Astrocyte of the cerebellum (primary cell): ENCODE data around the gene KRTDAP.

ENCODE experiments used
- DNase-seq: peaks from one replicate; pipeline ENCODE4 v3.0.0-alpha.2; 2011; ENCODE audit warnings: low read depth
- H3K4me3 ChIP-seq: 2 replicates; pipeline ENCODE4 v1.5.1; 2011; ENCODE audit warnings: mild to moderate bottlenecking, low read depth, low read length, moderate library complexity
- in situ Hi-C: cut with HindIII; loops from 2 replicates; pipeline ENCODE4 v1.10.0; 2017; ENCODE audit warnings: low sequenced_read_pairs
- TF ChIP-seq, protein P1 (sequence below): IDR thresholded peaks from 2 replicates; pipeline ENCODE4 v1.5.1; 2012; ENCODE audit warnings: low read length, low read depth, moderate library complexity, mild to moderate bottlenecking; ENCODE audit errors: missing control alignments

Gene KRTDAP

DNA sequence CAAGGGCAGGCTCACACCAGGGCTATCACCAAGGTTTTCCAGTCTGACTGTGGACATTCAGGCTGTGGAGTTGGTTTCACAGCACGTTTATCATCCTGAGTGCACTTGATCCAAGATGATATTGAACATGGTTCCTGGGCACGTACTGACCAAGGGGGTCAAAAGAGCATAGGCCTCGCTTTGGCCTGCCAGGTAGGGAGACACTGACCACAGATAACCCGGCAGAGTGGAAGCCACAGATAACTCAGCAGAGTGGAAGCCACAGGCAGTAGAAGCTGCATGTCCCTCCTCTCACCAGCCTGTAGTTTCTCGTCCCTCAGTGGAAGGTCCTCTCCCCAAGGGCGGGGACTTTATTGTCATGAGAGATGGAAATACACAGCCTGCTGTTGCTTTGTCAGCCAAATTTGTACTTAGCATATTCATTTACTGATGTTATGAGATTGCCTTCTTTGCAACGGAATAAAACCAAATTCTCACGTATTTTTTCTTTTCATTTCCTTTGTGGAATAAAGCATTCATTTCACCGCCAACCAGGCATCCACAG is 8.8 kb upstream of the KRTDAP start:
- TF ChIP-seq, protein P1, sequence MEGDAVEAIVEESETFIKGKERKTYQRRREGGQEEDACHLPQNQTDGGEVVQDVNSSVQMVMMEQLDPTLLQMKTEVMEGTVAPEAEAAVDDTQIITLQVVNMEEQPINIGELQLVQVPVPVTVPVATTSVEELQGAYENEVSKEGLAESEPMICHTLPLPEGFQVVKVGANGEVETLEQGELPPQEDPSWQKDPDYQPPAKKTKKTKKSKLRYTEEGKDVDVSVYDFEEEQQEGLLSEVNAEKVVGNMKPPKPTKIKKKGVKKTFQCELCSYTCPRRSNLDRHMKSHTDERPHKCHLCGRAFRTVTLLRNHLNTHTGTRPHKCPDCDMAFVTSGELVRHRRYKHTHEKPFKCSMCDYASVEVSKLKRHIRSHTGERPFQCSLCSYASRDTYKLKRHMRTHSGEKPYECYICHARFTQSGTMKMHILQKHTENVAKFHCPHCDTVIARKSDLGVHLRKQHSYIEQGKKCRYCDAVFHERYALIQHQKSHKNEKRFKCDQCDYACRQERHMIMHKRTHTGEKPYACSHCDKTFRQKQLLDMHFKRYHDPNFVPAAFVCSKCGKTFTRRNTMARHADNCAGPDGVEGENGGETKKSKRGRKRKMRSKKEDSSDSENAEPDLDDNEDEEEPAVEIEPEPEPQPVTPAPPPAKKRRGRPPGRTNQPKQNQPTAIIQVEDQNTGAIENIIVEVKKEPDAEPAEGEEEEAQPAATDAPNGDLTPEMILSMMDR = no peak
- in situ Hi-C loops = no loop called here
- no peak for DNase-seq
- no peak overlapping the region for H3K4me3 ChIP-seq

- in situ Hi-C loops = no loop called here
- DNase-seq = no peak
- TF ChIP-seq, protein P1 = no peak
- H3K4me3 ChIP-seq = no peak overlapping the region
Measured at GRCh38 chr19:35498220-35498619, 8.0 kb upstream of the KRTDAP start.

- no peak overlapping the region for H3K4me3 ChIP-seq
- in situ Hi-C loops = no loop called here
- TF ChIP-seq, protein P1 = no peak
- no peak for DNase-seq
Measured at GRCh38 chr19:35497406-35497805, 7.1 kb upstream of the KRTDAP start.

DNA sequence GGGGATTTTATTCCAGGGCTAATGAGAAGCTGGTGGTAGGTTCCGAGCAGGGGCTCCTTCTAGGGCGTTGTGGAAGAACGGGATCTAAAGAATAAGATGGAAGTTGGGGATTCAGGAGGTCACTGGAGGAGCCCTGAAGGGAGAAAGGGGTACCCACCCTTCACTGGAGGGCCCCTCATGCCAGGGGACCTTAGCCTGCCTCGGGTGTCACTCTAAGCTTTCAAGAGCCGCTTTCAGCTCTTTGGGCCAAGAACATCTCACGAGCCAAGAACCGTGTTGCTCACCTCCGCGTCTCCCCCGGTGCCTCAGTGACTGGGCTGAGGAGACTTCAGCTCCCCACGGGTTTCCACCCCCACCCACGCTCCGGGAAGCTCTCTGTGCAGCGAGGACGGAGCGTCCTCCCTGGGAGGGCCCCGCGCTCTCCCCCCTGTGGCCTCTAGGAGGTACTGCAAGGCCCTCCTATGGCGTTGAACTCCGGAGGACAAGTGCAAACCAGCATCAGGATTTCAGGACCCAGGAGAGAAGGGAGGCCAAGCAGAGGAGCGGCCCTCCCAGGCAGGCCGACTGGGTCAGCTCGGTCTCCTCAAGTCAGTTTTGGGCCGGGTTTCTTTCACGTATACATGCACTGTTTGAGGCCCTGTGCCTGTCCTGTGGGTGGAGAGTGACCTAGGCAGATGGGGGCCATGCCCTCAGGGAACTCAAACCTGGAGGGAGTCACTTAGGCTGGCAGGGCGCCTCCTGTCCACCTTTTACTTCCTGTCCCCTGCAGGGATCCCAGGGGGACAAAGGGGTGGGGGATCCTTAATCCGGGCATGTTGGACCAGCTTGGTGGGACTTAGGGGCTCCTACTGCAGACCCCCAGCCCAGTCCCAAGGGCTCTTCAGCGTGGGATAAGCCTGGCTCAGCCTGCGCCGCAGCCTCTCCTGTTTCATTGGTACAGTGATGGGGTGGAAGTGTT is 5.1 kb upstream of the KRTDAP start:
- no peak for DNase-seq
- in situ Hi-C loops = no loop called here
- TF ChIP-seq, protein P1 = peak; percentile 97
- no peak overlapping the region for H3K4me3 ChIP-seq

GRCh38 chr19:35493971-35494370 is 3.7 kb upstream of the KRTDAP start:
- no peak overlapping the region for H3K4me3 ChIP-seq

DNA sequence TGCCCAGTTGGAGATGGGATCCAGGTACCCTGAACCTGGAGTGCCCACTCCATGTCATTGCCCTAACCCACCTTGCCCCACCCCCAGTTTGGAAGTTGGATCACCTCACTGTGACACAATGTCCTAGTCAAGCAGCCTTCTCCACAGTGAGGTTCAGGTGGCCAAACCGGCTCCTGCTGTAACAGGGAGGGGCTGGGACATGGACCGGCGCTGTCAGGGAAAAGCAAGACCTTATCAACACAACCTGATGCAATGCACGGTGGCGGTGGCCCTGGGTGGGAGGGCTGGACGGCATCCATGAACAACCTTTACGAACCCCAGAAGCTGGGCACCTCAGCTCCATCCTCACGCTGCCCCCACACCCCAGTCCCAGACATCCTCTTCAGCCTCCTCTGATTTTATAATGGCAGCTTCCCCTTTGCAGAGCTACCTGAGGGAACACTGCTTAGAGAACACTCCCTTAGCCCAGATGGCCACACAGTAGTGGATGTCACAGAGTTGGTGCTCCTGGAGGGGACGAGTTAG is 1.6 kb upstream of the KRTDAP start:
- DNase-seq = no peak
- TF ChIP-seq, protein P1 = no peak
- in situ Hi-C loops = no loop called here
- no peak overlapping the region for H3K4me3 ChIP-seq

More at GRCh38 chr19:35493971-35494370, 3.7 kb upstream of the KRTDAP start:
- DNase-seq = no peak
- in situ Hi-C loops = no loop called here
- TF ChIP-seq, protein P1 = no peak
